ENCODE results near the gene KRAS. TPM values are rescaled to one million over a fixed set of nuclear protein-coding genes. Genes with fewer than 3 reads are reported as not detected.
A peak's percentile ranks its signal among the peaks of the same experiment; 100 is the strongest.

KRAS gene
- total RNA-seq, 4 donors from 2014 or later, result 4.6 to 39.5 (median 23.8) TPM

DNA sequence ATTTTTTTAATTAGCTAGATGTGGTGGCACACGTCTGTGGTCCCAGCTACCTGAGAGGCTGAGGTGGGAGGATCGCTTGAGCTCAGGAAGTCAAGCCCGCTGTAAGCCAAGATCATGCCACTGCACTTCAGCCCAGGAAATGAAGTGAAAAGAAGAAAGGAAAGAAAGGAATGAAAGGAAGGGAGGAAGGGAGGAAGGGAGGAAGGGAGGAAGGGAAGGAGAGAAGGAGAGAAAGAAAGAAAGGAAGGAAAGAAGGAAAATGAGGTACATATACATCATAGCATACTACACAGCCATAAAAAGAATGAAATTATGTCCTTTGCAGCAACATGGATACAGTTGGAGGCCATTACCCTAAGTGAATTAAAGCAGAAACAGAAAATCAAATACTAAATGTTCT is 68.0 kb downstream of the KRAS start:
- DNase-seq, result no peak
- no peaks in the 10 kb centered on the region for H3K36me3 ChIP-seq
- intact Hi-C loops (cut with DNase I; ENCODE audit: low total_unique reads), result no loop called here
- no peak overlapping the region for H3K4me3 ChIP-seq
- TF ChIP-seq POLR2A (IDR thresholded peaks at IDR 0.05), result no peak
- TF ChIP-seq, protein P1, sequence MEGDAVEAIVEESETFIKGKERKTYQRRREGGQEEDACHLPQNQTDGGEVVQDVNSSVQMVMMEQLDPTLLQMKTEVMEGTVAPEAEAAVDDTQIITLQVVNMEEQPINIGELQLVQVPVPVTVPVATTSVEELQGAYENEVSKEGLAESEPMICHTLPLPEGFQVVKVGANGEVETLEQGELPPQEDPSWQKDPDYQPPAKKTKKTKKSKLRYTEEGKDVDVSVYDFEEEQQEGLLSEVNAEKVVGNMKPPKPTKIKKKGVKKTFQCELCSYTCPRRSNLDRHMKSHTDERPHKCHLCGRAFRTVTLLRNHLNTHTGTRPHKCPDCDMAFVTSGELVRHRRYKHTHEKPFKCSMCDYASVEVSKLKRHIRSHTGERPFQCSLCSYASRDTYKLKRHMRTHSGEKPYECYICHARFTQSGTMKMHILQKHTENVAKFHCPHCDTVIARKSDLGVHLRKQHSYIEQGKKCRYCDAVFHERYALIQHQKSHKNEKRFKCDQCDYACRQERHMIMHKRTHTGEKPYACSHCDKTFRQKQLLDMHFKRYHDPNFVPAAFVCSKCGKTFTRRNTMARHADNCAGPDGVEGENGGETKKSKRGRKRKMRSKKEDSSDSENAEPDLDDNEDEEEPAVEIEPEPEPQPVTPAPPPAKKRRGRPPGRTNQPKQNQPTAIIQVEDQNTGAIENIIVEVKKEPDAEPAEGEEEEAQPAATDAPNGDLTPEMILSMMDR (IDR thresholded peaks at IDR 0.05), result no peak
- no peak overlapping the region for H3K27ac ChIP-seq
- H3K9me3 ChIP-seq, result no peaks in the 10 kb centered on the region
- no peaks in the 10 kb centered on the region for H3K27me3 ChIP-seq
- no peaks in the 10 kb centered on the region for H3K4me1 ChIP-seq

DNA sequence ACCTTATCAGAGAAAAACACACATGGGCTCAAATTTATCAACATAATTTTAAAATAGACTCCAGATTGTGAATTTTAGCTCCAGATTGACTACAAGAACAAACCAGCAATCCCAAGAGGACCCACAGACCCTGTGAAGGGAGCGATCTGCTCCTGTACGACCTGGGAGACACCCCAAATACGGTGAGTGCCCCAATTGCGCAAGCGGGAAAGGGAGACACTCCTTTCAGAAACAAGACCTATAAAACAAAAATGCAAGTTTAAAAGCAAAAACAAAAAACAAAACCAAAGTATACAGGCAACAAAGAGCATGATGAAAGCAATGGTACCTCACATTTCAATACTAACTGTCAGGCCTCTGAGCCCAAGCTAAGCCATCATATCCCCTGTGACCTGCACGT is 87.9 kb downstream of the KRAS start:
- intact Hi-C loops (cut with DNase I; ENCODE audit: low total_unique reads), result no loop called here
- Histone ChIP-seq H3K4me3 (no peak overlapping the region), H3K36me3 (no peaks in the 10 kb centered on the region), H3K4me1 (no peaks in the 10 kb centered on the region), H3K27ac (no peak overlapping the region), H3K27me3 (no peaks in the 10 kb centered on the region), H3K9me3 (no peaks in the 10 kb centered on the region)
- no peak for TF ChIP-seq POLR2A (IDR thresholded peaks at IDR 0.05)
- TF ChIP-seq, protein P1 (IDR thresholded peaks at IDR 0.05), result no peak
- no peak for DNase-seq

DNA sequence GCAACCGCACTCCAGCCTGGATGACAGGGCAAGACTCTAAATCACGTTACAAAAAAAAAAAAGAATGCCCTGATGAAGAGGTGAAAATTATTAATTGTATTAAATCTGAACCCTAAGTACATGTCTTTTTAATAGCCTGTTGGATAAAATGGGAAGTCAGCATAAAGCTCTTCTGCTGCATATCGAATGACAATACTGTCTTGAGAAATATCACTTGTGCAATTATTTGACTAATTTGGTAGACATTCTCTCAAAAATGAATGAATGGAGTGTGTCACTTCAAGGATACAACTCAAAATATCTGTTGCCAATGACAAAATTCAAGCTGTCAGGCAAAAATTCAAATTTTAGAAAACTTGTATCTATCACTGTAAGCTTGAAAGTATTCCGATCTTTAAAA is 94.7 kb downstream of the KRAS start:
- TF ChIP-seq, protein P1 (IDR thresholded peaks at IDR 0.05), result no peak
- no peak for TF ChIP-seq POLR2A (IDR thresholded peaks at IDR 0.05)
- intact Hi-C loops (cut with DNase I; ENCODE audit: low total_unique reads), result no loop called here

DNA sequence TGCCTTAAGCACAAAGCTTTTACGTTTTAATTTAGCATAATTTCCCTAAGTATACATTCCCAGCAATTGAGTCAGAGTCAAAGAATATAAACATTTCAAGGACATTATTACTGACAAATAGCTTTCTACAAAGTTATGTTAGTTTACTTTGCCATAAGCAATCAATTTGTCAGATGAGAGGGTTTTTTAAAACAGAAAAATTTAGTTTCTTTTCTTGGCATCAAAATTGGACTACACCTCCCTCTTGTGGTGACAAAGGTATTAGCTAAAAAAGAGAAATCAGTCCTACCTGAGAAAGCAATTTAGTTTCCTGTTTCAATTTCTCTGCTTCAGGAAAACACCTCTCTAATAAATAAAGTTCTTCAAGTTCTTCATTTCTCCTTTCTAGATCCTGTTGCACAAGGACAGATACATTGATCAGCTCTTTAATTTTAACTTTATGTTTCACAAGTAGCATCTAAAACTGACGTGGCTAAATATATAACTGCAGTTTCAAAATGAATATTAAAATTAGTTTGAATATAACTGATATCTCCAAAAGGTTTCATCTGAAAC is 95.6 kb downstream of the KRAS start:
- no peak for TF ChIP-seq POLR2A (IDR thresholded peaks at IDR 0.05)
- TF ChIP-seq, protein P1 (IDR thresholded peaks at IDR 0.05), result peak; percentile 33 to 53 (median 46)
- Histone ChIP-seq H3K4me1 (no peaks in the 10 kb centered on the region), H3K4me3 (peak overlapping the region in 1 of 2 donors; percentile 9), H3K9me3 (no peaks in the 10 kb centered on the region), H3K27ac (no peak overlapping the region), H3K36me3 (no peaks in the 10 kb centered on the region), H3K27me3 (no peaks in the 10 kb centered on the region)
- intact Hi-C loops (cut with DNase I; ENCODE audit: low total_unique reads), result no loop called here
- no peak for DNase-seq

More for the DNA sequence above, 94.7 kb downstream of the KRAS start:
- Histone ChIP-seq H3K4me1 (no peaks in the 10 kb centered on the region), H3K27me3 (no peaks in the 10 kb centered on the region), H3K4me3 (no peak overlapping the region), H3K27ac (no peak overlapping the region), H3K9me3 (no peaks in the 10 kb centered on the region), H3K36me3 (no peaks in the 10 kb centered on the region)
- DNase-seq, result no peak

Other genes starting within 250 kb of the KRAS start
- gene DNAI7, start 55.8 kb downstream of the KRAS start, total RNA-seq, result 1 to 10 TPM in 2 of 4 donors, under 1 TPM in 1, not detected in 1; 0.77 to 5.2 (median 4.8) TPM
- gene ETFRF1, start 55.7 kb downstream of the KRAS start, total RNA-seq, result 10 to 100 TPM; 26.9 to 90.6 (median 46.4) TPM